Hepatocyte (in vitro differentiated cells): Measurements from ENCODE around the gene RNASE4. TPM values are rescaled to one million over a fixed set of nuclear protein-coding genes. Genes with fewer than 3 reads are reported as not detected.

Experiments used
- DNase-seq: peaks from one replicate; pipeline ENCODE4 v3.0.0-alpha.2; 2016; ENCODE audit warnings: low spot score
- H2AFZ ChIP-seq: fragments of 200-600 bp; sonication (generic); 2 replicates; pipeline ENCODE4 v1.6.0; 2016; ENCODE audit warnings: antibody characterized with exemption, mild to moderate bottlenecking
- H3K27ac ChIP-seq: fragments of 200-600 bp; sonication (generic); 2 replicates; pipeline ENCODE4 v1.5.1; 2016; ENCODE audit warnings: mild to moderate bottlenecking
- H3K27me3 ChIP-seq: fragments of 200-600 bp; sonication (generic); 2 replicates; pipeline ENCODE4 v1.6.1; 2016
- H3K36me3 ChIP-seq: fragments of 200-600 bp; sonication (generic); replicated peaks from 2 replicates; pipeline ENCODE4 v1.5.1; 2016; ENCODE audit warnings: low read depth; ENCODE audit not compliant: insufficient read depth
- H3K4me1 ChIP-seq: fragments of 200-600 bp; sonication (generic); 2 replicates; pipeline ENCODE4 v1.5.1; 2016; ENCODE audit warnings: mild to moderate bottlenecking, moderate library complexity; ENCODE audit not compliant: insufficient read depth
- H3K4me2 ChIP-seq: fragments of 200-600 bp; sonication (generic); 2 replicates; pipeline ENCODE4 v1.6.0; 2016
- H3K4me3 ChIP-seq: fragments of 200-600 bp; sonication (generic); 2 replicates; pipeline ENCODE4 v1.5.1; 2016; ENCODE audit warnings: mild to moderate bottlenecking
- H3K79me2 ChIP-seq: fragments of 200-600 bp; sonication (generic); 2 replicates; pipeline ENCODE4 v1.6.0; 2017; ENCODE audit warnings: mild to moderate bottlenecking
- H3K9me2 ChIP-seq: fragments of 200-600 bp; sonication (generic); replicated peaks from 2 replicates; pipeline ENCODE4 v1.6.0; 2017; ENCODE audit warnings: mild to moderate bottlenecking; ENCODE audit not compliant: insufficient read depth
- H3K9me3 ChIP-seq: fragments of 200-600 bp; sonication (generic); 2 replicates; pipeline ENCODE4 v1.5.1; 2016; ENCODE audit warnings: low read depth, mild to moderate bottlenecking
- H4K20me1 ChIP-seq: fragments of 200-600 bp; sonication (generic); 2 replicates; pipeline ENCODE4 v1.6.0; 2016; ENCODE audit warnings: mild to moderate bottlenecking; ENCODE audit not compliant: insufficient read depth, poor library complexity, severe bottlenecking
- CTCF ChIP-seq: fragments of 200-600 bp; sonication (generic); IDR thresholded peaks from 2 replicates; pipeline ENCODE4 v1.5.1; 2016; ENCODE audit warnings: antibody characterized with exemption, mild to moderate bottlenecking; ENCODE audit not compliant: poor library complexity
- EZH2 ChIP-seq: fragments of 200-600 bp; sonication (generic); IDR thresholded peaks from 2 replicates; pipeline ENCODE4 v1.6.1; 2016; ENCODE audit warnings: antibody characterized with exemption, mild to moderate bottlenecking, borderline replicate concordance
- EZH2phosphoT487 ChIP-seq: fragments of 200-600 bp; sonication (generic); IDR thresholded peaks from one replicate; pipeline ENCODE4 v1.6.1; 2018; ENCODE audit warnings: antibody characterized with exemption, mild to moderate bottlenecking, low read depth, moderate library complexity; ENCODE audit not compliant: unreplicated experiment, severe bottlenecking
- WGBS: methylation state at CpG from one replicate; pipeline ENCODE4 v1.1.6; 2016; ENCODE audit warnings: low lambda C conversion rate; ENCODE audit errors: missing lambda C conversion rate; 5-methylcytosine and 5-hydroxymethylcytosine counted together
- polyA plus RNA-seq: library from polyadenylated mRNA; unstranded; fragments of >200 nt; fragmentation: Nextera tagmentation; extraction: Ambion mirVana; gene quantifications from 2 replicates; pipeline ENCODE4 v1.2.1, GENCODE V29; 2016
- total RNA-seq: library from RNA; depleted of rRNA; stranded (reverse); fragments of >200 nt; gene quantifications from 2 replicates; pipeline ENCODE4 v1.2.3, GENCODE V29; 2014

RNASE4 gene
- total and polyA plus RNA-seq, 2 experiments from 2014 or later: 44.5 to 96.2 TPM

DNA sequence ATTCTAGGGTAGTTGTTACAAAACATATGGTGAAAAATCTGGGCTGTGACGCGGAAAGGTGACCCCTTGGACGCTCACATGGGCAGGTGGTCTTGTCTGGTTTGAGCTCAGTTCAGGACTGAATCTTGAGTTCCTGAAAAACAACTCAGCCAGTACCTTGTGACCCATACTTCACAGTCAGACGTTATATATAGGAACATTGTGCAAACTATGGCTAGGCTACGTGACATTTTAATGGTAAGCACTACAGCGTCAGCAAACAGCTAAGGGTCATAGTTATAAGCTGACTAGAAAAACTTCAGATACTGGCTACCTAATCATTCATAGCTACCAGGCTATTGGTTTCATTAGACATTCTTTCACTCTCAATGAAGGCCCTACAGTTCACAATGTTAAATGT lies 46.5 kb downstream of the RNASE4 start:
- no peak for DNase-seq
- H2AFZ ChIP-seq: no peak overlapping the region
- H3K79me2 ChIP-seq: no peaks in the 10 kb centered on the region
- H3K27me3 ChIP-seq: no peaks in the 10 kb centered on the region
- H3K27ac ChIP-seq: no peak overlapping the region
- no peak for TF ChIP-seq EZH2phosphoT487
- 66% methylated on average over 6 of the region's 6 CpGs for WGBS
- H3K4me2 ChIP-seq: no peak overlapping the region
- no peaks in the 10 kb centered on the region for H3K4me1 ChIP-seq
- H3K36me3 ChIP-seq: no peaks in the 10 kb centered on the region
- no peaks in the 10 kb centered on the region for H3K9me3 ChIP-seq
- no peaks in the 10 kb centered on the region for H3K9me2 ChIP-seq
- H4K20me1 ChIP-seq: no peaks in the 10 kb centered on the region
- no peak overlapping the region for H3K4me3 ChIP-seq

GRCh38 chr14:20732477-20732876 lies 48.1 kb downstream of the RNASE4 start:
- Histone ChIP-seq H3K27ac (no peak overlapping the region), H2AFZ (no peak overlapping the region), H3K79me2 (no peaks in the 10 kb centered on the region), H3K4me2 (no peak overlapping the region), H4K20me1 (no peaks in the 10 kb centered on the region), H3K36me3 (no peaks in the 10 kb centered on the region), H3K27me3 (no peaks in the 10 kb centered on the region), H3K9me3 (no peaks in the 10 kb centered on the region), H3K9me2 (no peaks in the 10 kb centered on the region), H3K4me3 (no peak overlapping the region), H3K4me1 (no peaks in the 10 kb centered on the region)
- WGBS: 87% methylated on average over 5 of the region's 5 CpGs
- DNase-seq: no peak
- no peak for TF ChIP-seq EZH2phosphoT487
- no peak for TF ChIP-seq EZH2
- no peak for TF ChIP-seq CTCF

DNA sequence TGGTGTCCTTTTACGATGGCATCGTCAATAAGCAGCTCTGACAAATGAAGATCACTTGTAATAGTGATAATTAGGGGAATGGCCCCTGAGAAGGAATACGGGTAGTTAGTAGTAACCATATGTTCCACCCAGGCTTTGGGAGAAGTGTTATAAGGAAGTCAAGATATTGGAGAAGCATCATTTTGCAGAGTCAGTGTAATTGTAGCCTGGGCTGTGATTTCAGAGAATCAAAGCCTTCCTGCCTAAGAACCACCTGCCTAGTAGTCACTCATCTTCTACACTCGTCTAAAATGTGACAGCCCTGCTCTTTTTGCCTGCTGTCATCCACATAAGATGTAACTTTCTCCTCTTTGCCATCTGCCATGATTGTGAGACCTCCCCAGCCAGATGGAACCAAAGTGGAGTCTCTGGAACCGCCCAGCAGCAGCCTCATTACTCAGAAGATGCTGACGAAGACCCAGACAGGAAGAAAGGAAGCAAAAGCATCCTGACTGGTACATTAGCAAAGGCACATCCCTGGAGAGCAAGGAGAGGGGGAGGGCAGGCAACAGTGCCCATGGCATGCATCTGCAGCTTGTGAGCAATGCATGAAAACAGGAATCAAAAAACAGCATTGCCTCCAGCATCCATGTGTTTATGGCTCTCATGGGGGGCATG lies 48.7 kb downstream of the RNASE4 start:
- H3K4me2 ChIP-seq: no peak overlapping the region
- no peaks in the 10 kb centered on the region for H3K9me3 ChIP-seq
- H3K79me2 ChIP-seq: no peaks in the 10 kb centered on the region
- H3K9me2 ChIP-seq: no peaks in the 10 kb centered on the region
- H4K20me1 ChIP-seq: no peaks in the 10 kb centered on the region
- H2AFZ ChIP-seq: no peak overlapping the region
- 76% methylated on average over 6 of the region's 6 CpGs for WGBS
- no peak overlapping the region for H3K27ac ChIP-seq
- no peaks in the 10 kb centered on the region for H3K4me1 ChIP-seq
- H3K27me3 ChIP-seq: no peaks in the 10 kb centered on the region
- no peak overlapping the region for H3K4me3 ChIP-seq
- DNase-seq: no peak
- TF ChIP-seq EZH2phosphoT487 (no peak), EZH2 (no peak), CTCF (no peak)
- H3K36me3 ChIP-seq: no peaks in the 10 kb centered on the region

DNA sequence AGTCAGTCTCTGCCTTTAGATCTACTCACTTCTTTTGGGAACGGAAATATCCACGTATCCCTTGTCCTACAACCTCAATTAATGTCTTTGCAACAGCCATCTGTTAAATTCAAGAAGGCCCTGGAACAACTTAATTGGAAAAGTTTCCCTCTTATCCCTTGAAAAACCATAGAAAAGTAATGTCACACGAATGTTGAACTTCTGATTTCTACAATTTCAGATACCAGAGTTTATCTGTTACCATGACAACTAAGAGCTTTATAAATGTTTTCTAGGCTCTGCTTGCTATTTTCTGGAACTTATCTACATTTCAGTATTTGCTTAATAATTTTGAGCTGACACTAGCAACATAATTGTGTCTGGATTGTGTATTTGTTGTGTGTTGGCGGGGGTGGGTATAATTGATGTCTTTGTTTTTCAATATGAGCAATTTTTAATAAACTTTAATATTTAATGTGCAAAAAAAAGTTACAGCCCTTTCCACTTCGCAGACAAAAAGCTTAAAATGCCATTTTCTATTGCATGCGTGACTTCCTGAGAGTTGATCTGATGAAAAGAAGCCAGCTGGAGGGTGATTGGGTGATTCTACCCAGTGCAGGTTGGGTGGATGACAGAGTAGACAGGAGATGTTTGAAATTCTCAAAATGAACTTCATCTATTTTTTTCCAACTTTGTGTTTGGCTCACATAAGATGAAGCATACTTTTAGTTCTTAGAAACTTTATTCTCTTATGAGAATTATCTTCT lies 49.5 kb downstream of the RNASE4 start:
- no peak overlapping the region for H3K4me2 ChIP-seq
- WGBS: 73% methylated on average over 6 of the region's 6 CpGs
- DNase-seq: no peak
- no peak for TF ChIP-seq CTCF
- no peak for TF ChIP-seq EZH2phosphoT487
- TF ChIP-seq EZH2: no peak
- no peaks in the 10 kb centered on the region for H3K9me2 ChIP-seq
- H3K4me1 ChIP-seq: no peaks in the 10 kb centered on the region
- H4K20me1 ChIP-seq: no peaks in the 10 kb centered on the region
- H3K9me3 ChIP-seq: no peaks in the 10 kb centered on the region
- no peak overlapping the region for H3K27ac ChIP-seq
- no peaks in the 10 kb centered on the region for H3K27me3 ChIP-seq
- no peaks in the 10 kb centered on the region for H3K36me3 ChIP-seq
- H2AFZ ChIP-seq: no peak overlapping the region
- H3K4me3 ChIP-seq: no peak overlapping the region
- no peaks in the 10 kb centered on the region for H3K79me2 ChIP-seq
